GM21360 (cell line): ENCODE results near the gene CHCHD3.
"Not testable (repeated sequence)": the region's sequence is repeated elsewhere in the genome, so short reads cannot be mapped to it uniquely, and the experiment has no call there.

Experiments used
- ATAC-seq: cut with Tn5 transposase; IDR thresholded peaks from one replicate; pipeline ENCODE4 v1.9.1; 2021; ENCODE audit warnings: mild to moderate bottlenecking, moderate library complexity; ENCODE audit not compliant: unreplicated experiment

The CHCHD3 gene

DNA sequence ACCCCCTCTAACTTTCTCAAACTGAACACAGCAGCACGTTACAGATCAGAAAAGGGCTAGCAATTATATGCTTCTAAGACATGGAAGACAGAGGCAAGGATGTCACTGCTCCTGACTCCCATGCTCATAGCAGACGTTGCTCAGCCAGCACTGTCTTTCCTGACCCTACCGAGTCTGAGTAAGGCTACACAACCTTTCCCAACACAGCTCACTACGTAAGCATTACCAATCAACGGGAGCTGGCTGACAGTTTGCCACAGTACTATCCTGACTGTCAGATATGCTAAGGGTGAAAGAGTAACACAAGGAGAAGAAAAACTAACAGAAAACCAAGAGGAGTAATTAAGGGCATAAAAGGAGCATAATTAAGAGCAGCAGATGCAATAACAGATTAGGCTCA lies 171.2 kb downstream of the CHCHD3 start:
- ATAC-seq = no peak

DNA sequence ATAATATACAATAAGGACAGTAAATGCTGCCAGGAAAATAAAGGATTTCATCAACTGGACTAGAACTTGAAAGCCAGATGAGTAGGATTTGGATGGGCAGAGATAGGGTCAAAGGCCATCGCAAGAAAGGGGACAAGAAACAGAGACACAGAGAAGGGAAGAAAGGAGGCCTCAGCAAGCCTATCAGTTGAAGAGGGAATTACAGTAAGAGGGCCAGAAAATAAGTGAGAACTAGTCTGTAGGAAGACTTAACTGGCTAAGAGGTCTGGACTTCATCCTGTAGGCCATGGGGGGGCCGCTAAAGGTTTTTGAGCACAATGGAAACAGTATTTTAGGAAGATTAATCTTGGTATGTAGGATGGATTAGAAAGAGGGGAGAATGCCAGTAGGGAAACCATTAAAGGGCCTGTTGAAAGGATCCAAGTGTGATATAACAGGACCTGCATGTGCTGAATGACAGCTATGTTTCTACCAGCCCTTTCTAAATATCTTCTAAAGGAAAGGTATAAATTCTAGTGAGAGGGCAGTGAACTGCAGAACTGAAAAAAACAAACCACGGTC lies 174.4 kb downstream of the CHCHD3 start:
- no peak for ATAC-seq

DNA sequence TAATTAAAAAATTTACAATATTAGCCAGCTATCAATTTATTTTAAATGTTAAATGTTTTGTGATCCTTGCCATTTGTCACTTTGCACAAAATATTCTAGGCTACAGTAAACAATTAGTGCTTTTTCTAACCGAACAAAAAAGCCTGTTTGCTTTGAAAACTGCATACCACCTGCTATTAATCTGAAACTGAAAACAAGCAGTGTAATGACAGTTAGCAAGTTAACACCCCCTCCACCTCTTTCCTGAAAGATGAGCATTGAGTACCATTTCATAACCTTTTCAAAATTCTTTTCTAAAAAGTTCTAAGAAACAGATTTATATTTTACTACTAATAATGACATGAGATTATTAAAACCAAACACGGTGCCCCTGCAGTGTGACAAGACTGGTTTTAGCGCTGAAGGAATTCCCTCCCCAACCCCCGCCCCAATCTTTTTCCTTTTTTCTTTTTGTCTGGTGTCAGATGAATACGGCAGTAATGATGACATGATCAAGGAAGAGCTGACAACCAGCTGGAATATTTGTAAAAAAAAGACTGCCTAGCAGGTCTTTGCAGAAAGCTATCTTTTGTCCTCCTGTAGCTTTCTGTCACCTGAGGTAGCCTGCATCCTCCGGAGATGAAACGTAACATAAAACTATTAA lies 175.6 kb downstream of the CHCHD3 start:
- no peak for ATAC-seq

DNA sequence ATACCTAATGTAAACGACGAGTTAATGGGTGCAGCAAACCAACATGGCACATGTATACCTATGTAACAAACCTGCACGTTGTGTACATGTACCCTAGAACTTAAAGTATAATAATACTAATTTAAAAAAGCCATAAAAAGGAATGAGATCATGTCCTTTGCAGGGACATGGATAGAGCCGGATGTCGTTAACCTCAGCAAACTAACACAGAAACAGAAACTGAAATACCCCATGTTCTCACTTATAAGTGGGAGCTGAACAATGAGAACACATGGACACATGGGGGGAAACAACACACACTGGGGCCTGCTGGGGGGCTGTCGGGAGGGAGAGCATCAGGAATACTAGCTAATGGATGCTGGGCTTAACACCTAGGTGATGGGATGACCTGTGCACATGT lies 176.8 kb downstream of the CHCHD3 start:
- ATAC-seq = not testable (repeated sequence)

DNA sequence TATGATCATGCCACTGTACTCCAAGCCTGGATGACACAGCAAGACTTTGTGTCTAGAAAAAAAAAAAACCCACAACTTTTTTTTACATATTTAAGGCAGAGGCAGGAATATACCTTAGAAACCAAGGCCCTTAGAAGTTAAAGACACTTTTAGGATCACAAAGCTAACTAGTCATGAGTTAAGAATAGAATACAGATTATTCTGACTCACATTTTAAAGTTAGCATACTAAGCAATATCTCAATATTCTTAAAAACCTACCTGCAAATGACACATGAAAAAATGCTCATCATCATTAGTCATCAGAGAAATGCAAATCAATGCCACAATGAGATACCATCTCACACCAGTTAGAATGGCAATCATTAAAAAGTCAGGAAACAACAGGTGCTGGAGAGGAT lies 177.7 kb downstream of the CHCHD3 start:
- no peak for ATAC-seq

DNA sequence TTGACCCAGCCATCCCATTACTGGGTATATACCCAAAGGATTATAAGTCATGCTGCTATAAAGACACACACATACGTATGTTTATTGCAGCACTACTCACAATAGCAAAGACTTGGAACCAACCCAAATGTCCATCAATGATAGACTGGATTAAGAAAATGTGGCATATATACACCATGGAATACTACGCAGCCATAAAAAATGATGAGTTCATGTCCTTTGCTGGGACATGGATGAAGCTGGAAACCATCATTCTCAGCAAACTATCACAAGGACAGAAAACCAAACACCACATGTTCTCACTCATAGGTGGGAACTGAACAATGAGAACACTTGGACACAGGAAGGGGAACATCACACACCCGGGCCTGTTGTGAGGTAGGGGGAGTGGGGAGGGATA lies 179.6 kb downstream of the CHCHD3 start:
- not testable (repeated sequence) for ATAC-seq

DNA sequence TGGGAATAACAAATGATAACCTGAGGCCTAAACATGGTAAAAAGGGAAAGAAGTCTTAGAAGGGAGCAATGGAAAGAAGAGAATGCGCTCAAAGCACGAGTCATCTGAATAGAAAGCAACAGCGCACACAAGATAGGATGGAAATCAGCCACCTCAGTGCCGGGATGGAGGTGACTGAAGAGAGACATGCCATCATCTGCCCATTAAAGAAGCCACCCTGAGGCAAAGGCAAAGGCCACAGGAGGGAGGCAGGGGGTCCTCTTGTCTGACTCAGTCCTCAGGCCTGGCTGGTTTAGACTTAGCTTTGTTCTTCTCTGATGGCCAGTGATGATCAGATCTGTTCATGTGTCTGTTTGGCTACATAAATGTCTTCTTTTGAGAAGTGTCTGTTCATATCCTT lies 180.6 kb downstream of the CHCHD3 start:
- no peak for ATAC-seq

DNA sequence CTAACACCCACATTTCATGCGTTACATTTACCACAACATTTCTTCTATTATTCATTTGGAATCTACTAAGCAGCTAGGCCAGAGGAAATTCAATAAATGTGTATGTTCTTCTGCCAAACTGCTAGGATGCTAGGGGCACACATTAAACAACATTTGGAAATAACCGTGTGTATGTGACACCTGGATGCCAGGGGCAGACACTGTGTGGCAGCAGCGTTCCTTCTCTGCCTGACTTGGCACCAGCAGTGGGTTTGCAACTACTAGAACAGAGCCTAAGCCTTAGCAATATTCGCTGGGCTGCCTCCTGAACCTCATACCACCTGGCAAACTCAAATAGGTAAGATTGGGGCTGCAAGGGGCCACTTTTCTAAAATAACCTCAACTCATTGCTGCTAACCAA lies 182.1 kb downstream of the CHCHD3 start:
- no peak for ATAC-seq

DNA sequence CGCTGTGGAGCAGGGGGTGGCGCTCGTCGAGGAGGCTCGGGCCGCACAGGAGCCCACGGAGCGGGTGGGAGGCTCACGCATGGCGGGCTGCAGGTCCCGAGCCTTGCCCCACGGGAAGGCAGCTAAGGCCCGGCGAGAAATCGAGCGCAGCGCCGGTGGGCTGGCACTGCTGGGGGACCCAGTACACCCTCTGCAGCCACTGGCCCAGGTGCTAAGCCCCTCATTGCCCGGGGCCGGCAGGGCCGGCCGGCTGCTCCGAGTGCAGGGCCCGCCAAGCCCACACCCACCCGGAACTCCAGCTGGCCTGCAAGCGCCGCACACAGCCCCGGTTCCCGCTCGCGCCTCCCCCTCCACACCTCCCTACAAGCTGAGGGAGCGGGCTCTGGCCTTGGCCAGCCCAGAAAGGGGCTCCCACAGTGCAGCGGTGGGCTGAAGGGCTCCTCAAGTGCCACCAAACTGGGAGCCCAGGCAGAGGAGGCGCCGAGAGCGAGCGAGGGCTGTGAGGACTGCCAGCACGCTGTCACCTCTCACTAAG lies 183.2 kb downstream of the CHCHD3 start:
- ATAC-seq = not testable (repeated sequence)

DNA sequence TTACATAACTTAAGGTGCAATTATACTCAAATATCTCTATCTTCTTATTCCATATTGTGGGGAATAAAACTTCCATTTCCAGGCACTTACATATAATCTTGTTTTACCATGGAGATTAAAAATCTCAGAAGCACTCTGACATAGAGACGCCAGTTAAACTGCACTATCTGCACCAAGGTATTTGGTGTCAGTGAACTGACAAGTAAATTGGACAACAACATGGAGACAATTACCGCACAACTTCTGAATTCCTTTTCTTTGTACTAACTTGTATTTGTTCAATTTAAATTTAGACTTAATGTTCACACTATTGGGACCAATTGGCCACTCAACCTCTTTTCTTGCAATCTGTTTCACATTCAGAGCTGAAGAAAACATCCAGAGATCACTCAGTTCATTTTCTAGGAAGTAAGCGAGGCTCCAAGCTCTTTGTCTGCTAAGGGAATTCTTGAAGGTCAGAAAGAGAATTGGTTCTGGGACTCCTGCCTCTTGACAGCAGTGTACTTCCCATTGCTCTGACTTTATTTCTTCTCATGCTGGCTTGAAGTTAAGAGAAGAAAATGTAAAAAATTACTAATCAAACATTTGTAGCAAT lies 184.7 kb downstream of the CHCHD3 start:
- no peak for ATAC-seq

DNA sequence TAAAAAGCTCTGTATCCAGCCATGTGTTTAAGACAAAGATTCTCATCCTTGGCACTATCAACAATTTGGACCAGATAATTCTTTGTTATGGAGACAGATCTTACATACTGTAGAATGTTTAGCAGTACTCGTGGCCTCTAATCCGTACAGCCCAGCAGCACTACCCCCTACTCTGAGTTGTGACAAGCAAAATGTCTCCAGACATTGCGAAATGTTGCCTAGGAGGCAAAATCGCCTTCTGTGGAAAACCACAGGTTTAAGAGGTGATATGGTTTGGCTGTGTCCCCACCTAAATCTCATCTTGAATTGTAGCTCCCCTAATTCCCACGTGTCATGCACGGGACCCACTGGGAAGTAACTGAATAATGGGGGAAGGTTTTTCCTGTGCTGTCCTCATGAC lies 186.7 kb downstream of the CHCHD3 start:
- ATAC-seq = no peak

DNA sequence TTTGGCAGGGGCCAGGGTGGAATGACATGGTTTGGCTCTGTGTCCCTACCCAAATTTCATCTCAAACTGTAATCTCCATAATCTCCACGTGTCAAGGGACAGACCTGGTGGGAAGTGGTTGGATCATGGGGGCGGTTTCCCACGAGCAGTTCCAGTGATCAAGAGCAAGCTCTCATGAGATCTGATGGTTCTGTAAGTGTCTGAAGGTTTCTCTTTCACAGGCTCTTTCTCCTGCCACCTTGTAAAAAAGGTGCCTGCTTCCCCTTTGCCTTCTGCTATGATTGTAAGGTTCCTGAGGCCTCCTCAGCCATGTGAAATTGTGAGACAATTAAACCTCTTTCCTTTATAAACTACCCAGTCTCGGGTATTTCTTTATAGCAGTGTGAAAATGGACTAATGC lies 188.3 kb downstream of the CHCHD3 start:
- ATAC-seq = no peak

DNA sequence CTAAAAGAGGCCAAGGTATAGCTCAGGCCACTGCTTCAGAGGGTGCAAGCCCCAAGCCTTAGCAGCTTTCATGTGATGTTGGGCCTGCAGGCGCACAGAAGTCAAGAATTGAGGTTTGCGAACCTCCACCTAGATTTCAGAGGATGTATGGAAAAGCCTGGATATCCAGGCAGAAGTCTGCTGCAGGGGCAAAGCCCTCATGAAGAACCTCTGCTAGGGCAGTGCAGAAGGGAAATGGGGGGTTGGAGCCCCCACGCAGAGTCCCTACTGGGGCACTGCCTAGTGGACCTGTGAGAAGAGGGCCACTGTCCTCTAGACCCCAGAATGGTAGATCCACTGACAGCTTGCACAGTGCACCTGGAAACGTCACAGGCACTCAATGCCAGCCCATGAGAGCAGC lies 189.1 kb downstream of the CHCHD3 start:
- not testable (repeated sequence) for ATAC-seq

DNA sequence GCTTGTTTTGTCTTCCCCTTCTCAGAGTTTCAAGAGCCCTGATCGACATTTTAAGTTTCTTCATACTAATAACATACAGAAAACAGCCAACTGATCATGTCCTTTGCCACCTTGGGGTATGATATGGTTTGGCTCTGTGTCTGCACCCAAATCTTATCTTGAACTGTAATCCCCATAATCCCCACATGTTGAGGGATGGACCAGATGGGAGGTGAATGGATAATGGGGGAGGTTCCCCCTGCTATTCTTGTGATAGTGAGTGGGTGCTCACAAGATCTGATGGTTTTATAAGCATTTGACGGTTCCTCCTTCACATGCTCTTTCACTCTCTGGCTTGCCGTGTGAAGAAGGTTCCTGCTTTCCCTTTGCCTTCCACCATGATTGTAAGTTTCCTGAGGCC lies 190.3 kb downstream of the CHCHD3 start:
- ATAC-seq = no peak

DNA sequence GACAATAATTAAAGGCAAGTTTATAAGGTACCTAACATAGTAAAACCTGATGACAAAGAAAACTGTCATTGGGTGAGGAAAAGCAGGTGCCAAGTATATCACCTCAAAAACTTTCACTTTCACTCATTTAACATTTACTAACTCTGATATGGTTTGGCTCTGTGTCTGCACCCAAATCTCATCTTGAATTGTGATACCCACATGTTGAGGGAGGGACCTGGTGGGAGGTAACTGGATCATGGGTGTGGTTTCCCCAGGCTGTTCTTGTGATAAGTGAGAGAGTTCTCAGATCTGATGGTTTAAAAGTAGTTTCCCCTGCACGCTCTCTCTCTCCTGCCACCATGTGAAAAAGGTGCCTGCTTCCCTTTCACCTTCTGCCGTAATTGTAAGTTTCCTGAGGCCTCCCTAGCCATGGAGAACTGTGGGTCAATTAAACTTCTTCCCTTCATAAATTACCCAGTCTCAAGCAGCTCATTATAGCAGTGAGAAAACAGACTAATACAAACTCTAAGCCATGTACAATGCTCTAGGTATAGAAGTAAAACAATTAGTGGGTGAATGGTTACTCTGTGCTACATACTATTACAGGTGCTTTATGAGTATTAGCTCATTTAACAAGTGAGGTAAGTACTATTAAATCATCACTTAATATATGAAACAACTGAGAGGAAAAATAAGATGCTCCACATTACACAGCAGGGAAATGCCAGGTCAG lies 199.0 kb downstream of the CHCHD3 start:
- ATAC-seq = peak; percentile 68

DNA sequence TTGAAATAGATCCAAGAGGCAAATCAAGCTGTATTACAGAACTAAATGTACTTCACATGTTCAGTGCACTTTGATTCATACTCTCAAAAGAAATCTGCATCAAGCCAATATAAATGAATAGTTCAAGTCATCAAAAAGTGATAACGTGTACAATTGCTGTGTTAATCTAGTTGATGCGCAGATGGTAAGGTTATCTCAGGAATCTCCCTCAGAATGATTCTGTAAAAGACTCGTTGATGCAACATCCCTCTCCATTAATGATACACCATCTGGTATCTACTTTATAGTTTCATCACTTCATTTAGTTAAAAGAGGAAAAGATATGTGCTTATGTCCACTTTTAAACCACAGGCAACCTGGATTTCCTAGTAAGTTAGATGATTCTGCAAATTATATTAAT lies 200.6 kb downstream of the CHCHD3 start:
- ATAC-seq = no peak

DNA sequence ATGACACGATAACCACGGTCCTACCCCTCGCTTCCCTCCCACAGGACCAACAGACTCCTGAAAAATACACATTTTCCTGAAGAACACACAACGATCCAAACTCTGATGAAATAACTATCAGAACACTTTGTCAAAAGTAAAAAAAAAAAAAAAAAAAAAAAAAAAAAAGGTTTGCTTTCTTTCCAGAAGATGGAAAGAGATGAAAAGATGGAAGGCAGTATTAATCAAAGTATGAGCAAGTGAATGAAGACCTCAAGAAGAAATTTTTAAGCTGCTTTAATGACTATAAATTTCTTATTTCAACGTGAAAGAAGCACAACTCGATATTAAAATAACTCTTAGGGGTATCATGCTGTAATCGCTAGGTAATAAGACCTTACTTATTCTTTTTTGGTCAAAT lies 202.3 kb downstream of the CHCHD3 start:
- no peak for ATAC-seq

DNA sequence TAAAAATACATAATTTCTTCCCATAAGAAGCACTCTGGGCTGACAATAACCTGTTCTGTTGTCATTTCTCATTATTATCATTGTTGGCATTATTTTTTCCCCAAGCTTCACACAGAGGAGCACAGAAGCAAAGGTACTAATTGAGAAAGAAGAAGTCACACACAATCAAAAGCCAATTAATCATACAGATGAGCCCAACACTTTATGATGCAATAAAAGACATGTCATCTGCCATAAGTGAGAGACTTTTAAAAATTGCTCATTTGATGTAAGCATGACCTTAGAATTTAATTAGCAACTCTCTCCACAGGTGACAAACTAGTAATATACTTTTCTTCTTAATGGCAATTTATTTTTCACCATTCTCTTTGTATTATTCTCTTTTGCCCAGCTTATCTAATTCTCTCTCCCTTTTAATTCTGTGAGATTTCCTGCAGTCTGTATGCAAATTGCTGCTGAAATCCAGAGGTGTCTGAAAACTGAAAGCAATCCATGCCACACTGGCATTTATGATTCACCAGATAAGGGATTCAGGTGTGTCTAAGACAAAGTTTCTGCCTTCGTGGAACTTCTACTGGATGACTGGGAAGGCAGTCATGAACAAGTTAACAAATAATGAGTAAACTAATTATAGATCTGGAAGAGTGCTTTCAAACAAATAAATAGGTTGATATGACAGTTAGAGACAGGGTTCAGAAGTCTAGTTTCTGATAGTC lies 203.5 kb downstream of the CHCHD3 start:
- ATAC-seq = no peak

DNA sequence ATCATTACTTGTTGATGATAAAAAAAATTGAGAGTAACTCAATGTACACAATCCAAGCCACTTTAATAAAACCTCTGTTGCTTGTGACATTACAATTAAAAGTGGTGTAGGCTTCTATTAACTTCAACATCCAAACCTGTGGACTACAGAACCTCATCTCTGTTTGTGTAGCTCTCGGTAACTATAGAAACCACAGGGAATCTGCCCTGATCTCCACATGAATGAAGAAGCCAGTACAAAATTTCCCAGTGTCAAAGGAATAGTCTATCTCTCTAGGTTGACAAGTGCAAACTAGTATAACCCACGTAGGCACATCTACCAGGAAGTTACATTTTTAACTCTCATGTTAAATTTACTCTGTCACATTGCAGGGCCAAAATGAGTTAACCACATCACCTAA lies 204.3 kb downstream of the CHCHD3 start:
- ATAC-seq = no peak

DNA sequence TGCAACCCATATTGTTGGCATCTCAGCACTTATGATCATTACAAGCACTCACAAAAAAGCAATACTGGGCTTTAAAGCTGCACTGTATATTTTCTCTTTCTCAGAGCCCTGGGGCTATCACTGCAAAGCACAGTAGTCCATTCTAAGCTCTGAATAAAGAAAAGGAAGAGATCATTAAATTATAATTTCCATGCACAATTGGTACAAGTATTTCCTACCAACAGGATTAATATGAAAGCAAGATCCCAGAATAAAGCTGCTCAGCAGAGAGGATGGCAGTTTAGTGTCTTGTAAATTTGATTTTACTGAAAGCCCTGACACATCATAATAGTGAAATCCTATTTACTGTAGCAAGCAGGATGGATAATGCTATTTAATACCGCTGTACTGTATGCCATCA lies 205.3 kb downstream of the CHCHD3 start:
- ATAC-seq = no peak

DNA sequence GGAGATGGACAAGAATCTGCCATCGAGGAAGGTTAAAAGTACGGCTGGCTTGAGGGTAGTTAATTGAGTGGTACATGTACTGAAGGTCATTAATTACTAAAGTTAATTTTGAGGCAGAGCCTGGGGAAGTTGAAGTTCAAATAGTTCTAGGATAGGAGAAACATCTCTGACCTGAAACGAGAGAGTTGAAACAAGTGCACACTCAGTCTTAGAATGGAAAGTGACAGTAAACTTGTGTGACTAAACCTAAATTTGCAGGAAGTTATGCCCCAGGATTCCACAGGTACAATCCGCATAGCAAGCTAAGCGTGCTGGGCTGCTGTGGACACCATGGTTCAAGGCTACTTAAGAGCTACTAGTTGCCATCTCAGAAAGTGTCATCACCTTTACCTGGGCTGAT lies 209.9 kb downstream of the CHCHD3 start:
- peak; percentile 46 for ATAC-seq
